Stimulated activated CD4-positive, alpha-beta T cell treated with anti-CD3 and anti-CD28 coated beads, Interleukin-12 subunit alpha, Interleukin-12 subunit beta, amount 100 ng/mL, for 24 hours (primary cell): ENCODE measurements around the gene FILIP1L.

Experiments
- DNase-seq, 2 experiments: peaks; one replicate each; pipeline ENCODE4 v3.0.0-alpha.2; 2020; ENCODE audit warnings: low read depth in 2 of 2

Gene FILIP1L

GRCh38 chr3:99892332-99892731, 222.0 kb downstream of the FILIP1L start:
- no peak for DNase-seq

GRCh38 chr3:99891610-99892285, 222.6 kb downstream of the FILIP1L start:
- no peak for DNase-seq

- no peak for DNase-seq
These were observed 228.4 kb downstream of the FILIP1L start for GRCh38 chr3:99885851-99886250.

- DNase-seq: no peak
These were observed 229.2 kb downstream of the FILIP1L start for GRCh38 chr3:99885085-99885484.

GRCh38 chr3:99884484-99884883, 229.8 kb downstream of the FILIP1L start:
- DNase-seq: no peak

GRCh38 chr3:99883693-99884092, 230.6 kb downstream of the FILIP1L start:
- DNase-seq: no peak

- no peak for DNase-seq
These were observed 231.2 kb downstream of the FILIP1L start for GRCh38 chr3:99883138-99883461.

GRCh38 chr3:99882436-99883137, 231.7 kb downstream of the FILIP1L start:
- DNase-seq: no peak

- DNase-seq: no peak
These were observed 233.2 kb downstream of the FILIP1L start for GRCh38 chr3:99881121-99881524.

GRCh38 chr3:99879275-99879674, 235.0 kb downstream of the FILIP1L start:
- DNase-seq: no peak

GRCh38 chr3:99878005-99878404, 236.3 kb downstream of the FILIP1L start:
- no peak for DNase-seq

- no peak for DNase-seq
These were observed 237.2 kb downstream of the FILIP1L start for GRCh38 chr3:99877031-99877579.

GRCh38 chr3:99875929-99876841, 238.1 kb downstream of the FILIP1L start:
- DNase-seq: peak; percentile 27 to 43

GRCh38 chr3:99875581-99875928, 238.7 kb downstream of the FILIP1L start:
- DNase-seq: no peak

GRCh38 chr3:99874237-99875002, 239.9 kb downstream of the FILIP1L start:
- no peak for DNase-seq

GRCh38 chr3:99873269-99874102, 240.8 kb downstream of the FILIP1L start:
- no peak for DNase-seq

- no peak for DNase-seq
These were observed 241.4 kb downstream of the FILIP1L start for GRCh38 chr3:99872923-99873254.

- DNase-seq: no peak
These were observed 242.9 kb downstream of the FILIP1L start for GRCh38 chr3:99871231-99872045.

GRCh38 chr3:99870712-99871111, 243.6 kb downstream of the FILIP1L start:
- DNase-seq: no peak

GRCh38 chr3:99869621-99870020, 244.7 kb downstream of the FILIP1L start:
- no peak for DNase-seq
